ENCODE data around the gene TMC3.
A peak's percentile ranks its signal among the peaks of the same experiment; 100 is the strongest.

Gene TMC3

GRCh38 chr15:81288616-81289015 lies 85.4 kb downstream of the TMC3 start:
- no peaks in the 10 kb centered on the region for H4K20me1 ChIP-seq (ENCODE audit: insufficient read depth, low read length)
- H3K79me2 ChIP-seq (ENCODE audit: low read length), result peaks cover 20% of the 10 kb centered on the region
- H3K27ac ChIP-seq (ENCODE audit: low read length), result no peak overlapping the region
- TF ChIP-seq EZH2phosphoT487 (IDR thresholded peaks at IDR 0.05; ENCODE audit: low read depth), result no peak
- TF ChIP-seq, protein P1, sequence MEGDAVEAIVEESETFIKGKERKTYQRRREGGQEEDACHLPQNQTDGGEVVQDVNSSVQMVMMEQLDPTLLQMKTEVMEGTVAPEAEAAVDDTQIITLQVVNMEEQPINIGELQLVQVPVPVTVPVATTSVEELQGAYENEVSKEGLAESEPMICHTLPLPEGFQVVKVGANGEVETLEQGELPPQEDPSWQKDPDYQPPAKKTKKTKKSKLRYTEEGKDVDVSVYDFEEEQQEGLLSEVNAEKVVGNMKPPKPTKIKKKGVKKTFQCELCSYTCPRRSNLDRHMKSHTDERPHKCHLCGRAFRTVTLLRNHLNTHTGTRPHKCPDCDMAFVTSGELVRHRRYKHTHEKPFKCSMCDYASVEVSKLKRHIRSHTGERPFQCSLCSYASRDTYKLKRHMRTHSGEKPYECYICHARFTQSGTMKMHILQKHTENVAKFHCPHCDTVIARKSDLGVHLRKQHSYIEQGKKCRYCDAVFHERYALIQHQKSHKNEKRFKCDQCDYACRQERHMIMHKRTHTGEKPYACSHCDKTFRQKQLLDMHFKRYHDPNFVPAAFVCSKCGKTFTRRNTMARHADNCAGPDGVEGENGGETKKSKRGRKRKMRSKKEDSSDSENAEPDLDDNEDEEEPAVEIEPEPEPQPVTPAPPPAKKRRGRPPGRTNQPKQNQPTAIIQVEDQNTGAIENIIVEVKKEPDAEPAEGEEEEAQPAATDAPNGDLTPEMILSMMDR (IDR thresholded peaks at IDR 0.05; ENCODE audit: low read depth, low read length), result no peak
- H3K9me3 ChIP-seq (ENCODE audit: insufficient read depth, low read length), result no peaks in the 10 kb centered on the region
- H3K4me3 ChIP-seq (ENCODE audit: low read length), result no peak overlapping the region
- H2AFZ ChIP-seq (ENCODE audit: low read depth, low read length), result no peak overlapping the region
- no peak overlapping the region for H3K9ac ChIP-seq (ENCODE audit: low read length)
- H3K4me2 ChIP-seq (ENCODE audit: low read length), result no peak overlapping the region
- H3K27me3 ChIP-seq (ENCODE audit: low read depth, low read length), result no peaks in the 10 kb centered on the region
- peaks cover 58% of the 10 kb centered on the region for H3K4me1 ChIP-seq (ENCODE audit: low read length)
- H3K36me3 ChIP-seq (replicated peaks; ENCODE audit: low read depth, low read length), result no peaks in the 10 kb centered on the region

GRCh38 chr15:81288040-81288439 lies 86.0 kb downstream of the TMC3 start:
- H4K20me1 ChIP-seq (ENCODE audit: insufficient read depth, low read length), result no peaks in the 10 kb centered on the region
- no peaks in the 10 kb centered on the region for H3K36me3 ChIP-seq (replicated peaks; ENCODE audit: low read depth, low read length)
- no peak overlapping the region for H3K4me3 ChIP-seq (ENCODE audit: low read length)
- peaks cover 53% of the 10 kb centered on the region for H3K4me1 ChIP-seq (ENCODE audit: low read length)
- no peak for TF ChIP-seq EZH2phosphoT487 (IDR thresholded peaks at IDR 0.05; ENCODE audit: low read depth)
- TF ChIP-seq, protein P1 (IDR thresholded peaks at IDR 0.05; ENCODE audit: low read depth, low read length), result no peak
- peaks cover 17% of the 10 kb centered on the region for H3K79me2 ChIP-seq (ENCODE audit: low read length)
- H3K27ac ChIP-seq (ENCODE audit: low read length), result no peak overlapping the region
- H3K9me3 ChIP-seq (ENCODE audit: insufficient read depth, low read length), result no peaks in the 10 kb centered on the region
- no peak overlapping the region for H2AFZ ChIP-seq (ENCODE audit: low read depth, low read length)
- H3K4me2 ChIP-seq (ENCODE audit: low read length), result no peak overlapping the region
- no peaks in the 10 kb centered on the region for H3K27me3 ChIP-seq (ENCODE audit: low read depth, low read length)
- no peak overlapping the region for H3K9ac ChIP-seq (ENCODE audit: low read length)

DNA sequence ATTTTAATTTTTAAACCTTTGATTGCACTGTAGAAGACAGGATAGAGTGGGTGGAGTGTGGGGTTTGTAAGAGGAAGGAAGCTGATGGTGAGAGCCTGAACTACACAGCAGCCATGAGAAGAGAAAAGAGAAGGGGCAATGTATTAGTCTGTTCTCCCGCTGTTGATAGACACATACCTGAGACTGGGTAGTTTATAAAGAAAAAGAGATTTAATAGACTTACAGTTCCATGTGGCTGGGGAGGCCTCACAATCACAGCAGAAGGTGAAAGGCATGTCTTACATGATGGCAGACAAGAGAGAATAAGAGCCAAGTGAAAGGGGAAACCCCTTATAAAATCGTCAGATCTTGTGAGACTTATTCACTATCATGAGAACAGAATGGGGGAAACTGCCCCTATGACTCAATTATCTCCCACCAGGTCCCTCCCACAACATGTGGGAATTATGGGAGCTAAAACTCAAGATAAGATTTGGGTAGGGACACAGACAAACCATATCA lies 87.3 kb downstream of the TMC3 start:
- Histone ChIP-seq H3K36me3 (replicated peaks; ENCODE audit: low read depth, low read length) (no peaks in the 10 kb centered on the region), H3K4me2 (ENCODE audit: low read length) (peak overlapping the region; percentile 33; the same call in 1 of the 2 replicates), H3K9ac (ENCODE audit: low read length) (no peak overlapping the region), H3K4me1 (ENCODE audit: low read length) (peaks cover 41% of the 10 kb centered on the region), H3K9me3 (ENCODE audit: insufficient read depth, low read length) (no peaks in the 10 kb centered on the region), H3K27ac (ENCODE audit: low read length) (no peak overlapping the region), H3K79me2 (ENCODE audit: low read length) (peaks cover 3% of the 10 kb centered on the region), H3K27me3 (ENCODE audit: low read depth, low read length) (no peaks in the 10 kb centered on the region), H3K4me3 (ENCODE audit: low read length) (peak overlapping the region; percentile 13; the same call in 1 of the 2 replicates), H2AFZ (ENCODE audit: low read depth, low read length) (no peak overlapping the region; the same call in 1 of the 2 replicates), H4K20me1 (ENCODE audit: insufficient read depth, low read length) (no peaks in the 10 kb centered on the region)
- TF ChIP-seq, protein P1 (IDR thresholded peaks at IDR 0.05; ENCODE audit: low read depth, low read length), result no peak
- TF ChIP-seq EZH2phosphoT487 (IDR thresholded peaks at IDR 0.05; ENCODE audit: low read depth), result no peak

- Histone ChIP-seq H3K27ac (ENCODE audit: low read length) (no peak overlapping the region), H3K27me3 (ENCODE audit: low read depth, low read length) (no peaks in the 10 kb centered on the region), H3K36me3 (replicated peaks; ENCODE audit: low read depth, low read length) (no peaks in the 10 kb centered on the region), H3K9ac (ENCODE audit: low read length) (no peak overlapping the region), H3K4me2 (ENCODE audit: low read length) (no peak overlapping the region), H3K9me3 (ENCODE audit: insufficient read depth, low read length) (no peaks in the 10 kb centered on the region), H4K20me1 (ENCODE audit: insufficient read depth, low read length) (no peaks in the 10 kb centered on the region), H2AFZ (ENCODE audit: low read depth, low read length) (no peak overlapping the region), H3K4me3 (ENCODE audit: low read length) (no peak overlapping the region), H3K79me2 (ENCODE audit: low read length) (no peaks in the 10 kb centered on the region), H3K4me1 (ENCODE audit: low read length) (peaks cover 32% of the 10 kb centered on the region)
- TF ChIP-seq, protein P1 (IDR thresholded peaks at IDR 0.05; ENCODE audit: low read depth, low read length), result no peak
- no peak for TF ChIP-seq EZH2phosphoT487 (IDR thresholded peaks at IDR 0.05; ENCODE audit: low read depth)
Observed at GRCh38 chr15:81285461-81285860, 88.6 kb downstream of the TMC3 start.
